Heart left ventricle (tissue), 16 donors: ENCODE measurements around the gene SHE. TPM values are rescaled to one million over a fixed set of nuclear protein-coding genes. Genes with fewer than 3 reads are reported as not detected.

Experiments used
- ATAC-seq, 4 donors: fragments of 200-7000 bp; cut with Tn5 transposase; one replicate each; pipeline ENCODE4 v1.9.1; 2020 to 2022; ENCODE audit warnings: moderate library complexity in 4 of 4, mild to moderate bottlenecking in 3 of 4, moderate number of reproducible peaks in 1 of 4
- DNase-seq, 5 donors: peaks; one replicate each; pipeline ENCODE4 v3.0.0-alpha.2; 2020
- H3K27ac ChIP-seq, 12 donors: fragments of 200-600 bp; sonication (generic) in 4 of 12; one replicate each; pipeline versions ENCODE4 v1.5.0 to v1.8.0; 2016 to 2022; ENCODE audit warnings: mild to moderate bottlenecking in 2 of 12
- H3K27me3 ChIP-seq, 9 donors: fragments of 200-600 bp; sonication (generic) in 2 of 9; one replicate each; pipeline versions ENCODE4 v1.5.1 to v1.8.0; 2016 to 2022; ENCODE audit warnings: mild to moderate bottlenecking in 3 of 9
- H3K36me3 ChIP-seq, 9 donors: fragments of 200-600 bp; sonication (generic) in 2 of 9; one replicate each; pipeline versions ENCODE4 v1.5.0 to v1.8.0; 2018 to 2022; ENCODE audit warnings: mild to moderate bottlenecking in 2 of 9
- H3K4me1 ChIP-seq, 12 donors: fragments of 200-600 bp; sonication (generic) in 4 of 12; one replicate each; pipeline versions ENCODE4 v1.5.0 to v1.8.0; 2016 to 2022; ENCODE audit warnings: mild to moderate bottlenecking in 3 of 12
- H3K4me3 ChIP-seq, 12 donors: fragments of 200-600 bp; sonication (generic) in 4 of 12; one replicate each; pipeline versions ENCODE4 v1.5.0 to v1.8.0; 2017 to 2022; ENCODE audit warnings: mild to moderate bottlenecking in 9 of 12, moderate library complexity in 4 of 12
- H3K9me3 ChIP-seq, 12 donors: fragments of 200-600 bp; sonication (generic) in 4 of 12; one replicate each; pipeline versions ENCODE4 v1.5.0 to v1.8.0; 2016 to 2022; ENCODE audit warnings: mild to moderate bottlenecking in 1 of 12
- POLR2A ChIP-seq, 2 donors: fragments of 450-650 bp; IDR thresholded peaks; one replicate each; pipeline ENCODE4 v1.6.1; 2017; ENCODE audit warnings: antibody characterized with exemption in 2 of 2, mild to moderate bottlenecking in 2 of 2, moderate library complexity in 2 of 2
- WGBS, 4 donors: extraction: QIAGEN DNeasy Blood & Tissue Kit in 2 of 4; methylation state at CpG; one replicate each; pipeline versions ENCODE4 v1.1.5 to v1.1.7; 2013 to 2018; 5-methylcytosine and 5-hydroxymethylcytosine counted together
- intact Hi-C, 10 donors: fragments of 100-400 bp; cut with DNase I; formaldehyde crosslinking; loops; one replicate each; pipeline versions ENCODE4 v1.11.1 to v1.14.2; 2022
- polyA plus RNA-seq, 2 donors: library from polyadenylated mRNA; stranded (reverse); fragments of 200-250 nt; gene quantifications; one replicate each; pipeline ENCODE4 v1.2.3, GENCODE V29; 2013
- total RNA-seq, 9 donors: library from RNA; depleted of rRNA in 2 of 9; stranded (reverse); fragments of >200 nt in 2 of 9; fragmentation: NEBNext Ultra II Directional in 3 of 9; extraction: Animal tissue kit (Norgen Biotek cat#: 25700) in 3 of 9; gene quantifications; one replicate each; pipeline versions ENCODE4 v1.1.0 to v1.2.4, GENCODE V29; 2016 to 2023
- TF ChIP-seq, protein P1 (sequence below), 12 donors: fragments of 200-600 bp; sonication (generic) in 4 of 12; IDR thresholded peaks; one replicate each; pipeline versions ENCODE4 v1.5.0 to v1.8.0; 2018 to 2022; ENCODE audit warnings: antibody characterized with exemption in 12 of 12, mild to moderate bottlenecking in 5 of 12
- donor health status: ischemic (EF 13 %, LVEDD 7.1; RV severe dilation, severe dysfunction).
- donor health status: healthy with polysubstance abuse.
- donor health status: DM: no; HTN: yes; CAD: no.
- donor health status: DM: no; HTN: no; CAD: no.
- donor health status: ischemic (EF 25% LVEDD 6.9; RV normal size, moderate dysfunction).
- donor health status: ischemic (EF 25% LVEDD 5.7; RV mildly dilated, moderate dysfunction).
- donor health status: healthy.
- donor health status: DM: yes; HTN: yes; CAD: no.
- donor health status: ischemic (EF 35%, LVEDD 5.7; RV mildly dilated, moderate dysfunction).
- donor health status: nonischemic (EF 11% LVEDD 7.7; RV severe dilation, severe dysfunction).
- donor health status: DM: yes; HTN: yes; CAD: no.
- donor health status: PGD.
- donor health status: ischemic (EF 29% LVEDD 5.4; RV normal size, mild dysfunction).
- donor health status: nonischemic (EF 23%, LVEDD 6.1; RV moderate dilation, normal function).

SHE gene
- total and polyA plus RNA-seq, 11 donors = 10.1 to 19.4 (median 11.9) TPM

- Histone ChIP-seq H3K9me3 (no peaks in the 10 kb centered on the region), H3K36me3 (peaks cover 0 to 37% (median 3%) of the 10 kb centered on the region in 9 donors), H3K4me1 (peaks cover 0 to 88% (median 67%) of the 10 kb centered on the region in 12 donors), H3K27ac (peak overlapping the region in 2 of 12 donors; percentile 79 to 96), H3K27me3 (no peaks in the 10 kb centered on the region), H3K4me3 (no peak overlapping the region)
- intact Hi-C loops = no loop called here
- DNase-seq = peak in 1 of 5 donors; percentile 29
- TF ChIP-seq POLR2A (IDR thresholded peaks at IDR 0.05) = no peak
- TF ChIP-seq, protein P1, sequence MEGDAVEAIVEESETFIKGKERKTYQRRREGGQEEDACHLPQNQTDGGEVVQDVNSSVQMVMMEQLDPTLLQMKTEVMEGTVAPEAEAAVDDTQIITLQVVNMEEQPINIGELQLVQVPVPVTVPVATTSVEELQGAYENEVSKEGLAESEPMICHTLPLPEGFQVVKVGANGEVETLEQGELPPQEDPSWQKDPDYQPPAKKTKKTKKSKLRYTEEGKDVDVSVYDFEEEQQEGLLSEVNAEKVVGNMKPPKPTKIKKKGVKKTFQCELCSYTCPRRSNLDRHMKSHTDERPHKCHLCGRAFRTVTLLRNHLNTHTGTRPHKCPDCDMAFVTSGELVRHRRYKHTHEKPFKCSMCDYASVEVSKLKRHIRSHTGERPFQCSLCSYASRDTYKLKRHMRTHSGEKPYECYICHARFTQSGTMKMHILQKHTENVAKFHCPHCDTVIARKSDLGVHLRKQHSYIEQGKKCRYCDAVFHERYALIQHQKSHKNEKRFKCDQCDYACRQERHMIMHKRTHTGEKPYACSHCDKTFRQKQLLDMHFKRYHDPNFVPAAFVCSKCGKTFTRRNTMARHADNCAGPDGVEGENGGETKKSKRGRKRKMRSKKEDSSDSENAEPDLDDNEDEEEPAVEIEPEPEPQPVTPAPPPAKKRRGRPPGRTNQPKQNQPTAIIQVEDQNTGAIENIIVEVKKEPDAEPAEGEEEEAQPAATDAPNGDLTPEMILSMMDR (IDR thresholded peaks at IDR 0.05) = no peak
- WGBS, 4 donors = 35 to 49% (median 39%) methylated on average over 11 of the region's 11 CpGs
- no peak for ATAC-seq
Observed at GRCh38 chr1:154430903-154431302, 71.3 kb downstream of the SHE start.

- TF ChIP-seq, protein P1 (IDR thresholded peaks at IDR 0.05) = no peak
- no peak for TF ChIP-seq POLR2A (IDR thresholded peaks at IDR 0.05)
- ATAC-seq (no peak), DNase-seq (no peak)
- peaks cover 0 to 28% (median 0%) of the 10 kb centered on the region in 9 donors for H3K36me3 ChIP-seq
- H3K4me1 ChIP-seq = peaks cover 0 to 84% (median 64%) of the 10 kb centered on the region in 12 donors
- 84 to 88% (median 85%) methylated on average over 15 to 17 of the region's 17 CpGs for WGBS, 4 donors
- H3K27me3 ChIP-seq = no peaks in the 10 kb centered on the region
- H3K9me3 ChIP-seq = no peaks in the 10 kb centered on the region
- no peak overlapping the region for H3K4me3 ChIP-seq
- H3K27ac ChIP-seq = peak overlapping the region in 1 of 12 donors; percentile 96
- intact Hi-C loops = no loop called here
Observed at GRCh38 chr1:154429841-154430611, 72.2 kb downstream of the SHE start.

Other genes with a start within 250 kb of the SHE start
- 100 to 1,000 TPM; 127 to 230 (median 165) TPM for gene HAX1, start 229.8 kb downstream of the SHE start, total RNA-seq
- 100 to 1,000 TPM; 156 to 308 TPM for gene HAX1, start 229.8 kb downstream of the SHE start, polyA plus RNA-seq
- gene AQP10, start 181.3 kb downstream of the SHE start, total RNA-seq = under 1 TPM in 6 of 9 donors, not detected in 3; 0.23 to 0.93 (median 0.55) TPM
- 1 to 10 TPM in 1 of 2 donors, under 1 TPM in 1; 0.15 to 1.2 TPM for gene AQP10, start 181.3 kb downstream of the SHE start, polyA plus RNA-seq
- 10 to 100 TPM in 8 of 9 donors, 1 to 10 TPM in 1; 9.4 to 45.0 (median 15.5) TPM for gene ATP8B2, start 176.9 kb downstream of the SHE start, total RNA-seq
- gene ATP8B2, start 176.9 kb downstream of the SHE start, polyA plus RNA-seq = 10 to 100 TPM in 1 of 2 donors, 1 to 10 TPM in 1; 7.2 to 18.3 TPM
- gene IL6R, start 97.1 kb downstream of the SHE start, total RNA-seq = 10 to 100 TPM in 6 of 9 donors, 1 to 10 TPM in 3; 5.7 to 26.6 (median 13.1) TPM
- 1 to 10 TPM; 3.4 to 8.6 TPM for gene IL6R, start 97.1 kb downstream of the SHE start, polyA plus RNA-seq
- 1 to 10 TPM in 8 of 9 donors, under 1 TPM in 1; 0.71 to 3.4 (median 1.8) TPM for gene TDRD10, start 193 bp downstream of the SHE start, total RNA-seq
- 1 to 10 TPM; 2.9 to 3.0 TPM for gene TDRD10, start 193 bp downstream of the SHE start, polyA plus RNA-seq
- 10 to 100 TPM; 22.1 to 79.4 (median 58.8) TPM for gene UBE2Q1, start 56.2 kb upstream of the SHE start, total RNA-seq
- 10 to 100 TPM; 23.0 to 36.2 TPM for gene UBE2Q1, start 56.2 kb upstream of the SHE start, polyA plus RNA-seq
- gene CHRNB2, start 65.4 kb upstream of the SHE start, total RNA-seq = under 1 TPM in 3 of 9 donors, not detected in 6; 0.05 to 0.14 (median 0.06) TPM
- gene CHRNB2, start 65.4 kb upstream of the SHE start, polyA plus RNA-seq = under 1 TPM in 1 of 2 donors, not detected in 1; 0.03 TPM
- gene ADAR, start 105.8 kb upstream of the SHE start, total RNA-seq = 100 to 1,000 TPM in 1 of 9 donors, 10 to 100 TPM in 8; 52.1 to 117 (median 63.1) TPM
- gene ADAR, start 105.8 kb upstream of the SHE start, polyA plus RNA-seq = 10 to 100 TPM; 16.0 to 29.5 TPM